ENCODE results near the gene LITAFD.

LITAFD gene

DNA sequence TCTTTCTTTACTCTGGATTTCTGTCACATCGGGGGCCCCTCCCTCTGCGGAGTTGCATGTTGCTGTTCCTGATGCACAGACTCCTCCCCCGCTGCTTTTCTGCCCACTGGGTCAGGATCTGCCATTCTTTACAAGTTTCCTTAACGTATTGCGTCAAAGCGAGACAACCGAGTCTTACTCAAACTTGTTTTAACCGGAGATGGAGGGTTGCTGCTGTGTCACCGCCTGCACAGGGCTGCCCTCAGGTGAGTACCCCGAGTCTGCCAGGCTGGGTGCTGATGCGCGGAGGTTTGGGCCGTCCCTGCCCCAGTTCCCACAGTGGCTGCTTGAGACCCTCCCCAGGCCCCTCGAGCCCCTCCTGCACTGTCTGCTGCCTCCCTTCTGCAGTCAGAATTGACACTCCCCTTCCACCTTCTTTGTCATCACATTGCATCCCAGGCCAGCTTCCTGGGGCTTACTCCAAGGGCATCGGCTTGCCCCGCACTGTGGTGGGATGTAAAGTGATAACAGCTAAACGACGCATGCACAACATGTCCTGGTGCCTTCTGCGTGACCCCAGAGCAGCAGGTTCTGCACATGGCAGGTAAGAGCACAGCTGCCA lies 32.6 kb upstream of the LITAFD start:
- Histone ChIP-seq H2BK120ac (ENCODE audit: low read depth, low read length) (no peak overlapping the region), H3K4me3 (ENCODE audit: low read length in 2 of 2) (no peak overlapping the region), H3K9ac (ENCODE audit: low read depth, low read length, poor library complexity) (peak overlapping the region; percentile 74), H3K4ac (ENCODE audit: low read length) (no peak overlapping the region), H3K14ac (ENCODE audit: low read length) (peak overlapping the region; percentile 17), H3K18ac (ENCODE audit: low read length) (peak overlapping the region; percentile 23), H2BK15ac (ENCODE audit: low read length) (no peak overlapping the region), H2AFZ (ENCODE audit: low read length) (no peak overlapping the region), H3K9me3 (replicated peaks in 1 of 2; ENCODE audit: control insufficient read depth in 2 of 2, insufficient read depth in 1 of 2, low read depth in 1 of 2, low read length in 2 of 2) (no peaks in the 10 kb centered on the region), H3K4me1 (ENCODE audit: control insufficient read depth in 2 of 2, insufficient read depth in 1 of 2, low read depth in 1 of 2, low read length in 2 of 2) (peaks cover 8 to 14% of the 10 kb centered on the region in 2 donors), H3K27ac (replicated peaks; ENCODE audit: low read length) (no peak overlapping the region), H3K27me3 (ENCODE audit: control insufficient read depth in 3 of 3, insufficient read depth in 3 of 3, low read depth in 1 of 3, low read length in 3 of 3) (no peaks in the 10 kb centered on the region), H3K36me3 (replicated peaks in 1 of 2; ENCODE audit: control insufficient read depth in 2 of 2, insufficient read depth in 2 of 2, low read length in 2 of 2) (peaks cover 35 to 92% of the 10 kb centered on the region in 2 donors), H3K23ac (ENCODE audit: low read depth, low read length, poor library complexity) (peak overlapping the region; percentile 76), H2AK5ac (ENCODE audit: low read depth, low read length) (no peak overlapping the region), H3K4me2 (ENCODE audit: insufficient read depth, low read length, poor library complexity, severe bottlenecking) (no peak overlapping the region), H4K8ac (ENCODE audit: low read depth, low read length) (no peak overlapping the region), H2BK12ac (ENCODE audit: low read length) (no peak overlapping the region), H3K79me1 (ENCODE audit: low read depth, low read length) (peaks cover 3% of the 10 kb centered on the region), H2BK5ac (ENCODE audit: low read length) (no peak overlapping the region), H4K91ac (ENCODE audit: low read depth, low read length, poor library complexity) (no peak overlapping the region)
- no peak for DNase-seq (ENCODE audit: low spot score)
- WGBS, 2 donors (ENCODE audit: extremely low coverage in 2 of 2, insufficient read length in 2 of 2, insufficient replicate concordance in 1 of 2), result no CpG with 5 or more reads among the region's 19 CpGs

DNA sequence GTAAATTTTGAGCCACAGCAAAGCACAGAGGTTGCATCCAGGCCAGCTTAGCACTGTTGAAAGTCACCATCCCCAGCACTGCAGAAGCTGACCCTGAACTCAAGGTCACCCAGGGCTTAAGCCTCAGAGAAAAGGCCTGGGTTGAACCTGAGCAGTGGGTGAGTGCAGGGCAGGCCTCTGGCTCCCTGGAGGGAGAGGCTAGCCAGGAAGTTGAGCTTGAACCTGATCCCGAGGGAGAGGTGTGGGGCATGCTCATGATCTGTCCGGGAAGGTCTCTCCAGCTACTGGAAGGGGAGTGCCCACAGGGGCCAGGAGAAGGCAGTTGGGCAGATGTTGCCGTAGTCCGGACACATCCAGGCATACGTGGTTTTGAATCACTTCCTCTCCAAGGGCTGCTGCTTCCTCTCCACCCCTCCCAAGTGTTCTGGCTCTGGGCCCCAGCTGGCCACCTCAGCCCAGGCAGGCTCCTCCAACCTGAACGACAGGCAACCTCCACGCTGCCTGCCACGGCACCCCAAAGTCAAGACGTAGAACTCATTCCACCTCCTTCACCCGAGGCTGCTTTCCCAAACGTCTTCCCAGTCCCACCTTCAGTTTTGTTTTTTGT lies 31.8 kb upstream of the LITAFD start:
- Histone ChIP-seq H3K9me3 (replicated peaks in 1 of 2; ENCODE audit: control insufficient read depth in 2 of 2, insufficient read depth in 1 of 2, low read depth in 1 of 2, low read length in 2 of 2) (no peaks in the 10 kb centered on the region), H3K4me2 (ENCODE audit: insufficient read depth, low read length, poor library complexity, severe bottlenecking) (no peak overlapping the region), H3K4me1 (ENCODE audit: control insufficient read depth in 2 of 2, insufficient read depth in 1 of 2, low read depth in 1 of 2, low read length in 2 of 2) (peaks cover 10 to 14% of the 10 kb centered on the region in 2 donors), H4K8ac (ENCODE audit: low read depth, low read length) (no peak overlapping the region), H2AFZ (ENCODE audit: low read length) (no peak overlapping the region), H2BK12ac (ENCODE audit: low read length) (no peak overlapping the region), H2BK120ac (ENCODE audit: low read depth, low read length) (no peak overlapping the region), H3K4me3 (ENCODE audit: low read length in 2 of 2) (no peak overlapping the region), H3K79me1 (ENCODE audit: low read depth, low read length) (peaks cover 6% of the 10 kb centered on the region), H3K4ac (ENCODE audit: low read length) (no peak overlapping the region), H2AK5ac (ENCODE audit: low read depth, low read length) (no peak overlapping the region), H3K27me3 (ENCODE audit: control insufficient read depth in 3 of 3, insufficient read depth in 3 of 3, low read depth in 1 of 3, low read length in 3 of 3) (no peaks in the 10 kb centered on the region), H3K36me3 (replicated peaks in 1 of 2; ENCODE audit: control insufficient read depth in 2 of 2, insufficient read depth in 2 of 2, low read length in 2 of 2) (peaks cover 42 to 99% of the 10 kb centered on the region in 2 donors), H3K18ac (ENCODE audit: low read length) (no peak overlapping the region), H2BK5ac (ENCODE audit: low read length) (no peak overlapping the region), H3K14ac (ENCODE audit: low read length) (no peak overlapping the region), H3K9ac (ENCODE audit: low read depth, low read length, poor library complexity) (no peak overlapping the region), H3K27ac (replicated peaks; ENCODE audit: low read length) (no peak overlapping the region), H3K23ac (ENCODE audit: low read depth, low read length, poor library complexity) (no peak overlapping the region), H2BK15ac (ENCODE audit: low read length) (no peak overlapping the region), H4K91ac (ENCODE audit: low read depth, low read length, poor library complexity) (no peak overlapping the region)
- DNase-seq (ENCODE audit: low spot score), result no peak
- WGBS, 2 donors (ENCODE audit: extremely low coverage in 2 of 2, insufficient read length in 2 of 2, insufficient replicate concordance in 1 of 2), result no CpG with 5 or more reads among the region's 11 CpGs

DNA sequence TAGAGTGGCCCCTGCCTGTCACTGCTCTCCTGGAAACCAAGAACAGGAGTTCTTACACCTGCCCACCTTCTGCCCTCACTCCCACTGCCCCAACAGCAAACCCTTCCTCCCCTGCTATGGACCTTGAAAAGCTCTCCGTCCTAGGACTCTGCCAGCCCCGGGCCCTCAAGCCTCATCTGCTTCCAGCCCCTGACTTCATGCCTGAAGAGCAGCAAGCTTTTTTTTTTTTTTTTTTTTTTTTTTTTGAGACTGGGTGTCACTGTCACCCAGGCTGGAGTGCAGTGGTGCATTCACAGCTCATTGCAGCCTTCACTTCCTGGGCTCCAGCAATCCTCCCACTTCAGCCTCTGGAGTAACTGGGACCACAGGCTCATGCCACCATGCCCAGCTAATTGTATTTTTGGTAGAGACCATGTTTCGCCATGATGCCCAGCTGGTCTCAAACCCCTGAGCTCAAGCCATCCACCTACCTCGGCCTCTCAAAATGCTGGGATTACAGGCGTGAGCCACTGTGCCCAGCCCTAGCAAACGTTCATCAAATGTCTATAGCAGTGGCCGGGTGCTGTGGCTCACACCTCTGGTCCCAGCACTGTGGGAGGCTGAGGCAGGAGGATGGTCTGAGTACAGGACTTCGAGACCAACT lies 30.3 kb upstream of the LITAFD start:
- DNase-seq (ENCODE audit: low spot score), result no peak
- peaks cover 10 to 14% of the 10 kb centered on the region in 2 donors for H3K4me1 ChIP-seq (ENCODE audit: control insufficient read depth in 2 of 2, insufficient read depth in 1 of 2, low read depth in 1 of 2, low read length in 2 of 2)
- WGBS, 2 donors (ENCODE audit: extremely low coverage in 2 of 2, insufficient read length in 2 of 2, insufficient replicate concordance in 1 of 2), result no CpG with 5 or more reads among the region's 8 CpGs
- no peak overlapping the region for H3K23ac ChIP-seq (ENCODE audit: low read depth, low read length, poor library complexity)
- no peaks in the 10 kb centered on the region for H3K27me3 ChIP-seq (ENCODE audit: control insufficient read depth in 3 of 3, insufficient read depth in 3 of 3, low read depth in 1 of 3, low read length in 3 of 3)
- H4K8ac ChIP-seq (ENCODE audit: low read depth, low read length), result no peak overlapping the region
- H4K91ac ChIP-seq (ENCODE audit: low read depth, low read length, poor library complexity), result no peak overlapping the region
- H3K36me3 ChIP-seq (replicated peaks in 1 of 2; ENCODE audit: control insufficient read depth in 2 of 2, insufficient read depth in 2 of 2, low read length in 2 of 2), result peaks cover 56 to 100% of the 10 kb centered on the region in 2 donors
- no peak overlapping the region for H3K4me3 ChIP-seq (ENCODE audit: low read length in 2 of 2)
- no peak overlapping the region for H2BK120ac ChIP-seq (ENCODE audit: low read depth, low read length)
- H3K4ac ChIP-seq (ENCODE audit: low read length), result no peak overlapping the region
- H2BK12ac ChIP-seq (ENCODE audit: low read length), result no peak overlapping the region
- no peak overlapping the region for H3K14ac ChIP-seq (ENCODE audit: low read length)
- H2AK5ac ChIP-seq (ENCODE audit: low read depth, low read length), result no peak overlapping the region
- H3K27ac ChIP-seq (replicated peaks; ENCODE audit: low read length), result no peak overlapping the region
- no peak overlapping the region for H2AFZ ChIP-seq (ENCODE audit: low read length)
- no peak overlapping the region for H3K4me2 ChIP-seq (ENCODE audit: insufficient read depth, low read length, poor library complexity, severe bottlenecking)
- no peak overlapping the region for H3K18ac ChIP-seq (ENCODE audit: low read length)
- no peaks in the 10 kb centered on the region for H3K9me3 ChIP-seq (replicated peaks in 1 of 2; ENCODE audit: control insufficient read depth in 2 of 2, insufficient read depth in 1 of 2, low read depth in 1 of 2, low read length in 2 of 2)
- no peak overlapping the region for H2BK15ac ChIP-seq (ENCODE audit: low read length)
- no peak overlapping the region for H2BK5ac ChIP-seq (ENCODE audit: low read length)
- peak overlapping the region; percentile 45 for H3K9ac ChIP-seq (ENCODE audit: low read depth, low read length, poor library complexity)
- H3K79me1 ChIP-seq (ENCODE audit: low read depth, low read length), result peaks cover 7% of the 10 kb centered on the region

DNA sequence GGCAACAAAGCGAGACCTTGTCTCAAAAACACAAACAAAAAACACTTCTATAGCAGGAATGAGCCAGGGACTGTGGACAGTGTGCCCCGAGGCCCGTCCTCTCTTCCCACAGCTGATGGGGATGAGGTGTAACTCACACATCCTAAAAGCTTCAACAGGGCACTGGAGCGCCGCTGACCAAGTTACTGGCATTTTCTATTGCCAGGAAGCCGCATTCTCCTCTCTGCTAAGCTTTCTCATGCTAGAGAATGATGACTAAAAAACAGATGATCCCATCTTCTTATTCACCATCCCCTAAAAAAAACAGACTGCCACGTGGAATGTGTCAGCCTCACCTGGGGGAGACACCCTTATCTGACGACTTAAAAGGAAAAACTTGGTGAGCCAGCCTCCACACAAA lies 29.6 kb upstream of the LITAFD start:
- Histone ChIP-seq H3K27ac (replicated peaks; ENCODE audit: low read length) (no peak overlapping the region), H3K4ac (ENCODE audit: low read length) (no peak overlapping the region), H3K36me3 (replicated peaks in 1 of 2; ENCODE audit: control insufficient read depth in 2 of 2, insufficient read depth in 2 of 2, low read length in 2 of 2) (peaks cover 54 to 96% of the 10 kb centered on the region in 2 donors), H3K18ac (ENCODE audit: low read length) (no peak overlapping the region), H3K4me1 (ENCODE audit: control insufficient read depth in 2 of 2, insufficient read depth in 1 of 2, low read depth in 1 of 2, low read length in 2 of 2) (peaks cover 10 to 14% of the 10 kb centered on the region in 2 donors), H2BK5ac (ENCODE audit: low read length) (no peak overlapping the region), H2BK120ac (ENCODE audit: low read depth, low read length) (no peak overlapping the region), H3K79me1 (ENCODE audit: low read depth, low read length) (peaks cover 6% of the 10 kb centered on the region), H3K4me3 (ENCODE audit: low read length in 2 of 2) (no peak overlapping the region), H2AFZ (ENCODE audit: low read length) (no peak overlapping the region), H3K27me3 (ENCODE audit: control insufficient read depth in 3 of 3, insufficient read depth in 3 of 3, low read depth in 1 of 3, low read length in 3 of 3) (no peaks in the 10 kb centered on the region), H2BK12ac (ENCODE audit: low read length) (no peak overlapping the region), H2BK15ac (ENCODE audit: low read length) (no peak overlapping the region), H4K8ac (ENCODE audit: low read depth, low read length) (no peak overlapping the region), H3K4me2 (ENCODE audit: insufficient read depth, low read length, poor library complexity, severe bottlenecking) (no peak overlapping the region), H3K9me3 (replicated peaks in 1 of 2; ENCODE audit: control insufficient read depth in 2 of 2, insufficient read depth in 1 of 2, low read depth in 1 of 2, low read length in 2 of 2) (no peaks in the 10 kb centered on the region), H3K9ac (ENCODE audit: low read depth, low read length, poor library complexity) (no peak overlapping the region), H3K14ac (ENCODE audit: low read length) (no peak overlapping the region), H3K23ac (ENCODE audit: low read depth, low read length, poor library complexity) (no peak overlapping the region), H4K91ac (ENCODE audit: low read depth, low read length, poor library complexity) (no peak overlapping the region), H2AK5ac (ENCODE audit: low read depth, low read length) (no peak overlapping the region)
- DNase-seq (ENCODE audit: low spot score), result no peak
- no CpG with 5 or more reads among the region's 8 CpGs for WGBS, 2 donors (ENCODE audit: extremely low coverage in 2 of 2, insufficient read length in 2 of 2, insufficient replicate concordance in 1 of 2)

All from neuronal stem cell (in vitro differentiated cells).